GM21576 (cell line): Measurements from ENCODE around the gene TECRL.

ENCODE experiments used
- ATAC-seq: cut with Tn5 transposase; IDR thresholded peaks from one replicate; pipeline ENCODE4 v1.9.1; 2021; ENCODE audit warnings: mild to moderate bottlenecking, moderate library complexity; ENCODE audit not compliant: unreplicated experiment

The TECRL gene

DNA sequence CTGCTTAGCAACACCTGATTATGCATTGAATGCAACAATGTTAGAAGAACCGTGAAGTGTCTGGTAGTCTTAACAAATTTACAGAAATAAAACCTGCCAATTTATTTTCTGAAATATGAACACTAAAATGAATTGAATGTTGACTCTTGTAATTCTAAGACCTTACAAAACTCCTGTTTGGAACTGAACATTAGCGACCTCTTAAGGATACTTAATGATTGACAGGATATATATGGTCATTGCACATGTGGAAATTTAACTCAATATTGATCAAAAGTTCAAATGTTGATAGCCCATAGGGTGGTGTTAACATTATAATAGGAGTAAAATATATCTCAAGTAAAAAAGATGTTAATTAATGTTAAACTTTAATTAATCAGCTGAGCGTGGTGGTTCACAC, 79.1 kb downstream of the TECRL start:
- no peak for ATAC-seq

DNA sequence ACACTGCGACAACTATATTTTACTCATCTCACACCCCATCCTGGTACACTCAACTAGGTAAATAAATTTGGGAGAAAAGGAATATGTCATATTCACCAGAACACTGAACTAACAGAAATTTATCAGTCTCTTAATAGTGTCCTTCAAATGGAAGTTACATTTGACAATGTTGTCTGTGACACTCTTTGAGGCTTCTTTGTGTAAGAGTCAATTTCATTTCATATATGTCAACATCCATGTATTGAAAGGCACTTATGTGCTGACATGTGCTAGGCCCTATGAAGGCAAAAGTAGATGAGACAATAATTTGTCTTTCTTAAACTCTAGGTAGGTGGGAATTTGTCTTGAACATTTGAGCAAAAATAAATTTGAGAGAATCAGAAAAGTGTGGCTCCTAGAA, 82.0 kb downstream of the TECRL start:
- no peak for ATAC-seq

DNA sequence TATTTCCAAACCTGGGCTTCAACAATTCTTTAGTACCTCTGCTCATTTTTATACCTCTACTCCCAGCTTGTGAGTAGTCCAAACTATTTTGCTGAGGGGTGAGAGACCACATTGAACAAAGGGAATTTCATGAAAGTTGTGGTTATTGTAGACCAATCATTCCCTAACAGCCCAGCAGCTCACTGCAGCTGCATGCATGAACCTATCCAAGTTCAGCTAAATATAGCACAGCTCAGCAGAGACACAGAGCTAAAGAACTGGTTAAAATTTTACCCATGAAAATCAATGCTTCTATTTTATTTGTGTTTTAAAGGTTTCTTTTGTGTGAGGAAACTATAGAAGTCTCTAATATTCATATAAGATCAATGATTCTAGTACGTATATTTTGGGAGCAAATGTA, 82.7 kb downstream of the TECRL start:
- no peak for ATAC-seq

DNA sequence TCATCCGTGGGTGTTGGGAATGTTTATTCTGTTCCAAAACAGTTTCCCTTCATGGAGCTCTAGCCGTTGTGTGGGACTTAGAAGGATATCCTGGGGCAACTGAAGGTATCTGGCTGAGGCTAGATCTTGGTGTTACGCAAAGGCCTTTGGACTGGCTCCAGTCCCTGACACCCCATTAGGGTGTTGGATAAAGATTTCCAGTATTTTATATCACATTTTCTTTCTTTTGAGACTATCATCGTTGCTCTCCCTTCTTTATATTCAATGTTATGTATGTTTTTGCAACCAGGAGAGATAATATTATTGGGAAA, 103.0 kb downstream of the TECRL start:
- no peak for ATAC-seq

DNA sequence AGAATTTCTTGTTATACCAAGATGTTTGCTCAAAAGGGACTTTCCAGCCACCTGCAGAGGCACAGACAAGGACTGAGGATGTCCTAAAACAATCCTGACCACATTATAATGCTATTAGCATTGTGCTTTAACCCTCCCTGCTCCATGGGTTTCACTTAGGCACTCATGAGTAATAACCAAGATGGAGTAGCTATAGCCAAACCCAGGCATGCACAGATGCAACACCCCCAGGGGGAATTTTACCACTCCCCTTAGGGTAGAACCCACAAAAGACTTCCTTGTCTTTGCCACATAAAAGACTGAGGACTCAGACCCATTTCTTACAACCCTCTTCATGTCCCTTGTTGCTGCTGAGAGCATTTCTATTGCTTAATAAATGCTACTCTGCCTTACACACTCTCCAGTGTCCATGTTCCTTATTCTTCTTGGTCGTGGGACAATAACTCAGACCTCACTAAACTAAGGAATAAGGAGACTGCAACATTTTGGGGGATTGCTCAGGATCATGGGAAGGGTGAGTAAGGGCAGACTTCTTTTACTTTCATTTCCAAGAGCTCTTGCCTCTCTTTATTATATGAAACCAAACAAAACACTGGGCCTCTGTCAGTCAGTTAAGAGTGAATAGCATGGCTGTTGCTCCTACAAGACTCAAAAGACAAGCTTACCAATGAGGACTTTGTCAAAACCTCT, 103.5 kb downstream of the TECRL start:
- ATAC-seq, result no peak

DNA sequence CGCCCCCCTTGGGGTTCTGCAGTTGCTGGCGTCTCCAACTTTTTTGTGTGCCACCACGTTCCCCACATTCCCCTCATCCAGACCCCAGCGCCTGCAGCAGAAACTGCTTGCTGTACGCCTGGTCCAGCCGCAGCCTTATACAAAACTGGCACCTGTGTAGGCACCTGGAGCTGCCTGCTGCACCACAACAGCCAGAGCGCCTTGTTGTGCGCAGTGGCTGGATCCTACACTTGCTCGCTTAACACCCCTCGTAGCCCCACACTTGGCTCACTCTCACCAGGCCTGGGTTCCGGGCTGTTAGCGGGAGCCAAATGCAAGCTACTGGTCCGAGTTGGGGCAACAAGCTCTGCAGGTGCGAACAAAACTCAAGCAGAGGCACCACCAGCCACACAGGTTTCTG, 136.8 kb downstream of the TECRL start:
- ATAC-seq, result no peak

DNA sequence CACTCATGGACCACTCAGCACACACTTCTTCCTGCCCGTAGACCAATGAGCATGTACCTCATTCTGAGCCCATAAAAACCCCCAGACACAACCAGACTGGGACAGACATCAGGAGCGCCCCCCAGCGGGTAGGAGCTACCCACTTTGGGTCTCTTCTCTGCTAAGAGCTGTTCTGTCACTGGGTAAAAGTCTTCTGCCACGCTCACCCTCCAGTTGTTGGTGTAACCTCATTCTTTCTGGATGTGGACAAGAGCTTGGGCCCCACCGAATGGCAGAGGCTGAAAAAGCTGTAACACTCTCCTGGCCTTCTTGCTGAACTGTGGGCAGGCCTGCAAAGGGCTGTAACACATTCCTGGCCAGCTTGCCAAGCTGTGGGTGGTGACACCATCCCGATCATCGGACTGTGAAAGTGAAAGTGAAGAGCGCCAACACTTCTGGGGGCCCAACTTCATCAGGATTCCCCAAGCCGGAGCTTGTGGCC, 137.6 kb downstream of the TECRL start:
- ATAC-seq, result no peak

DNA sequence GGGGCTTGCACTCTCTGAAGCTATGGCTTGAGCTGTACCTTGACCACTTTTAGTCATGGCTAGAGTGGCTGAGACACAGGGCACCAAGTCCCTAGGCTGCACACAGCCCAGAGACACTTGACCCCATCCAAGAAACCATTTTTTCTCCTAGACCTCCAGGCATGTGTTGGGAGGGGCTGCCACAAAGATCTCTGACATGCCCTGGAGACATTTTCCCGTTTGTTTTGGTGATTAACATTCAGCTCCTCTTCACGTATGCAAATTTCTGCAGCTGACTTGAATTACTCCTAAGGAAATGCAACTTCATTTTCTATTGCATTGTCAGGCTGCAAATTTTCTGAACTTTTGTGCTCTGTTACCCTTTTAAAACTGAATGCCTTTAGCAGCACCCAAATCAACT, 142.6 kb downstream of the TECRL start:
- ATAC-seq, result no peak

DNA sequence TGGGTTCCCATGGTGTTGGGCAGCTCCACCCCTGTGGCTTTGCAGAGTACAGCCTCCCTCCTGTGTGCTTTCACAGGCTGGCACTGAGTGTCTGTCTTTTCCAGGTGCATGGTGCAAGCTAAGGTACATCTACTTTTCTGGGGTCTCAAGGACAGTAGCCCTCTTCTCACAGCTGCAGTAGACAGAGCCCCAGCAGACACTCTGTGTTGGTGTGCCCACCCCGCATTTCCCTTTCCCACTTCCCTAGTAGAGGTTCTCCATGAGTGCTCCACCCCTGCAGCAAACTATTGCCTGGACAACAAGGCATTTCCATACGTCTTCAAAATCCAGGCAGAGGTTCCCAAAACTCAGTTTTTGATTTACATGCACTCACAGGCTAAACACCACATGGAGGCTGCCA, 143.0 kb downstream of the TECRL start:
- no peak for ATAC-seq

DNA sequence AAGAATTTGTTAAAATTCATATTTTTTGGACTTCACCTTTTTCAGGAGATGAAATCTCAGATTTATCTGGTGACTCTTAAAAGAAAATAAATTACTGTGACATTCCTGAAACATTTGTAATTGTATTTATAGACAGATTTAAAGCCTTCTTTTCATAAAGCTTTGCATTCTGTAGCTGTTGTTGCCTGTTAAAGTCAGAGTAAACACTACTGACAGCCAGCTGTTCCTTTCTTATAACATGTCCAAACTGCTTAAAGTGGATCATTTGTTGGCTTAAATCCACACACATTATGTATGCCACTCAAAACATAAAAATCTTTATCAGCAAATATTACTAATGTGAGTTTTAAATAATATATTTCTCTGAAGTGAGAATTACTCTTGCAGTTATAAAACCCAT, 157.5 kb downstream of the TECRL start:
- ATAC-seq, result no peak

DNA sequence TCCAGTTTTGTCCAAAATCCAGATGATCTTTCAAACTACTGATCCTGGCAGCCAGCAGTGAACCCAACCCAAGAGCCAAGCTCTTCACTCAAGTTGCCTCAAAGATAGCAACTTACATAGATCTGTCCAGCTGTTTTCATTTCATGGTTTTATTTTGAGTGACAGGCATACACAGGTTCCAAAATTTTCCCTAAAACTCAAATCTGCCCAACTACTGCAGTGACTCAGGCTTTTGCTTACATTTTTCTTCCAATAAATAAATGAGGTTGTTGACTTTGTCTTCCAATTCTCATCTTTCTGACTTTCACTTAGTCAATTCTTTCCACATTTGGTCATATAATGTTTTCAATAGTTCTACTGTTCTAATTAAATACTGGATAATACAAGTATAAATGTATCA, 158.8 kb downstream of the TECRL start:
- no peak for ATAC-seq

DNA sequence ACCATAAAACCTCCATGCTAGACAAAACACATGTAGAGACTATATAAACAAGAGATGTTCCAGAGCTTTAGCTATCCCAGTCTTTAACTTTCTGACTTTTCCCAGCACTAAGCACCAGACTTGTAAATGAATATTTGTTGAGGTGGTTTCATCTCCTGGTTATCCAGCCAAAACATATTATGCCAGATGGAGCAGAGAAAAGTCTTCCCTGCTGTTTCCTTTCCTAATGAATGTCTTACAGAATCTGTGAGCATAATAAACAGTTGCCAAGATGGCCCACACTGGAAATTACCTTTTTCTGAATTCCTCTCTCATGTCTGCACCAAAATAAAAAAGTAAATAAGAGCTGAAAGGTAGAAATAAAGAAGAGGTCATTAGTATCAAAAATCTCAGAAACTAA, 159.2 kb downstream of the TECRL start:
- no peak for ATAC-seq

DNA sequence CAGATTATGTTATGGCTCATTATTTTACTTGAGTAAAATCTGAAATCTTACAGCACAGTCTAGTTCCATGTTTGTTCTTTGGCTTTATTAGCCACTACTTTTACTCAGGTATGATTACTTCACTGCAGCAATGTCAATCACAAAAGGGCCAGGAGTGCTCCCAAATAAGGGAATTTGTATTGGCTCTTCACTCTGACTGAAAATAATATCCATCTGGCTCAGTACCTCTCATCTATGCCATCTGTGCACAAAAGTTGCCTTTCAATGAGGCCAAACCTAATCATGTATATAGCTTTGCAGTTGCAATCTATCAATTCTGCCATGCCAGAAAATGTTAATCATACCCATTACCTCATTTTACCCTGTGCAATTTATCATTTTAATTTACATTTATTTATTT, 161.1 kb downstream of the TECRL start:
- no peak for ATAC-seq

DNA sequence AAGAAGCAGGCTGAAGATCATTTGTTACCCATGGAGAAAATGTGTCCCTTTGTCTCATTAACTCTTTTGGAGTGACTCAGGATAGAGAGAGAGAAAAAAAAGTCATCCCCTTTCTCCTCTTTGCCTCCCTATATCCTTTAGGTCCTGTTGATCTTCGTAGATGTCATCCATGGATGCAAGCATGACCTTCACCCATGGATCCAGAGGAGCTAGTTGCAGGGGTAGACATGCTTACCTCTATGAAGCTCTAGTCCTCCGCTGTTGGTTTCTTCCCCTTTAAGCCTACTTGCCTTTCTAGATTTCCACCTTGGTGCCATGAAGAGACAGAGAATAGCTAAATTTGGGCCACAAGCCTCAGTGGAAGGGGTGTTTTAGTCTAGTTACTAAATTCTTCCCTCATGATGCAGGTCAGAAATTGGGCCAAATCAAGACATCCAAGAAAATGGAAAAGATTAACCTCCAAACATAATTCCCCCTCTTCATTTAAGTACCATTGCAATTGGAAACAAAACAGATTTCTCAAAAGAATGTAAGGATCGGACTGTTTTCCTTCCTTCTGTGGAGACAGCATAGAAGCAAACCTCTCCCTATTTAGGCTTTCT, 178.4 kb downstream of the TECRL start:
- ATAC-seq, result no peak
